Spleen (tissue), 11 donors: ENCODE measurements around the gene PCCA. TPM values are rescaled to one million over a fixed set of nuclear protein-coding genes. Genes with fewer than 3 reads are reported as not detected.
"Not testable (repeated sequence)": the region's sequence is repeated elsewhere in the genome, so short reads cannot be mapped to it uniquely, and the experiment has no call there.

Experiments used
- DNase-seq: peaks from one replicate; pipeline ENCODE4 v3.0.0-alpha.2; 2020
- H3K27ac ChIP-seq, 8 donors: fragments of 200-600 bp; sonication (generic) in 7 of 8; 1 replicate in 4 of 8; 2 replicates in 4 of 8; pipeline versions ENCODE4 v1.5.0 to v1.8.0; 2016 to 2021; ENCODE audit warnings: inconsistent platforms in 4 of 8, mild to moderate bottlenecking in 4 of 8, moderate library complexity in 1 of 8
- H3K27me3 ChIP-seq, 7 donors: fragments of 200-600 bp; sonication (generic) in 6 of 7; replicated peaks in 1 of 7; 1 replicate in 4 of 7; 2 replicates in 3 of 7; pipeline versions ENCODE4 v1.5.0 to v1.8.0; 2016 to 2021; ENCODE audit warnings: inconsistent platforms in 3 of 7, mild to moderate bottlenecking in 1 of 7
- H3K36me3 ChIP-seq, 6 donors: fragments of 200-600 bp; sonication (generic) in 5 of 6; 1 replicate in 4 of 6; 2 replicates in 2 of 6; pipeline versions ENCODE4 v1.5.0 to v1.8.0; 2016 to 2021; ENCODE audit warnings: inconsistent platforms in 2 of 6
- H3K4me1 ChIP-seq, 6 donors: fragments of 200-600 bp; sonication (generic) in 5 of 6; 1 replicate in 3 of 6; 2 replicates in 3 of 6; pipeline versions ENCODE4 v1.5.0 to v1.8.0; 2016 to 2021; ENCODE audit warnings: inconsistent platforms in 3 of 6
- H3K4me3 ChIP-seq, 8 donors: fragments of 200-600 bp; sonication (generic) in 7 of 8; 1 replicate in 4 of 8; 2 replicates in 4 of 8; pipeline versions ENCODE4 v1.5.0 to v1.8.0; 2016 to 2021; ENCODE audit warnings: inconsistent platforms in 4 of 8, mild to moderate bottlenecking in 4 of 8, moderate library complexity in 2 of 8
- H3K9me3 ChIP-seq, 8 donors: fragments of 200-600 bp; sonication (generic) in 7 of 8; 1 replicate in 4 of 8; 2 replicates in 4 of 8; pipeline versions ENCODE4 v1.5.0 to v1.8.0; 2016 to 2021; ENCODE audit warnings: inconsistent platforms in 4 of 8
- CTCF ChIP-seq, 11 experiments: fragments of 200-600 bp in 7 of 11; fragments of 450-650 bp in 4 of 11; sonication (generic) in 4 of 11; IDR thresholded peaks in 8 of 11; conservative IDR thresholded peaks in 3 of 11; 1 replicate in 7 of 11; 2 replicates in 4 of 11; pipeline versions ENCODE4 v1.4.0 to v1.8.0; 2016 to 2021; ENCODE audit warnings: antibody characterized with exemption in 11 of 11, inconsistent platforms in 4 of 11, mild to moderate bottlenecking in 1 of 11
- POLR2A ChIP-seq, 3 donors: fragments of 450-650 bp; IDR thresholded peaks; one replicate each; pipeline ENCODE4 v1.5.1; 2017; ENCODE audit warnings: antibody characterized with exemption in 3 of 3, mild to moderate bottlenecking in 1 of 3
- POLR2AphosphoS5 ChIP-seq, 3 donors: sonication (generic); formaldehyde crosslinking; IDR thresholded peaks; one replicate each; pipeline ENCODE4 v1.5.1; 2017; ENCODE audit warnings: antibody characterized with exemption in 3 of 3
- WGBS, 5 donors: extraction: QIAGEN DNeasy Blood & Tissue Kit in 3 of 5; methylation state at CpG; one replicate each; pipeline versions ENCODE4 v1.1.5 to v1.1.7; 2013 to 2018; 5-methylcytosine and 5-hydroxymethylcytosine counted together
- intact Hi-C: fragments of 100-400 bp; cut with DNase I; formaldehyde crosslinking; loops from one replicate; pipeline ENCODE4 v1.15.0; 2023; ENCODE audit warnings: low total_unique reads
- polyA plus RNA-seq, 3 donors: library from polyadenylated mRNA; stranded (reverse); fragments of 200-250 nt; gene quantifications; one replicate each; pipeline ENCODE4 v1.2.1, GENCODE V29; 2013
- total RNA-seq, 7 donors: library from RNA; depleted of rRNA in 3 of 7; stranded (reverse); fragments of >200 nt in 3 of 7; fragmentation: NEBNext Ultra II Directional in 4 of 7; extraction: Animal tissue kit (Norgen Biotek cat#: 25700) in 4 of 7; gene quantifications; one replicate each; pipeline versions ENCODE4 v1.1.0 to v1.2.1, GENCODE V29; 2016 to 2021
- donor health status: healthy with polysubstance abuse.
- donor health status: DM: no; HTN: no; CAD: no; lungs with moderate emphysema.
- donor health status: DM: no; HTN: no; CAD: no.
- donor health status: Bipolar disorder and iron deficiency.
- donor health status: healthy.
- donor health status: DM: no; HTN: no; CAD: no.
- donor health status: DM: yes; HTN: yes; CAD: no.

Gene PCCA
- total and polyA plus RNA-seq, 10 donors: 9.3 to 54.9 (median 43.9) TPM

- no peak for TF ChIP-seq POLR2AphosphoS5 (IDR thresholded peaks at IDR 0.05)
- no peak for TF ChIP-seq POLR2A (IDR thresholded peaks at IDR 0.05)
- H3K36me3 ChIP-seq: peaks cover 0 to 43% (median 10%) of the 10 kb centered on the region in 6 donors
- H3K27ac ChIP-seq: no peak overlapping the region
- no peak overlapping the region for H3K4me3 ChIP-seq
- DNase-seq: no peak
- H3K27me3 ChIP-seq: no peaks in the 10 kb centered on the region
- peaks cover 3 to 22% (median 16%) of the 10 kb centered on the region in 8 donors for H3K9me3 ChIP-seq
- 93 to 98% (median 95%) methylated on average over 3 of the region's 3 CpGs for WGBS, 5 donors
- intact Hi-C loops: no loop called here
- no peaks in the 10 kb centered on the region for H3K4me1 ChIP-seq
Measured at GRCh38 chr13:100146534-100146933, 57.6 kb downstream of the PCCA start.

- intact Hi-C loops: no loop called here
- H3K9me3 ChIP-seq: peaks cover 3 to 22% (median 16%) of the 10 kb centered on the region in 8 donors
- no peak overlapping the region for H3K27ac ChIP-seq
- no peaks in the 10 kb centered on the region for H3K4me1 ChIP-seq
- TF ChIP-seq POLR2A (IDR thresholded peaks at IDR 0.05) (no peak), CTCF (IDR thresholded peaks at IDR 0.05 in 8 of 11, conservative IDR thresholded peaks at IDR 0.05 in 3 of 11) (no peak), POLR2AphosphoS5 (IDR thresholded peaks at IDR 0.05) (no peak)
- peaks cover 0 to 43% (median 10%) of the 10 kb centered on the region in 6 donors for H3K36me3 ChIP-seq
- H3K4me3 ChIP-seq: no peak overlapping the region
- 87 to 97% (median 95%) methylated on average over 4 of the region's 4 CpGs for WGBS, 5 donors
- H3K27me3 ChIP-seq: no peaks in the 10 kb centered on the region
- no peak for DNase-seq
Measured at GRCh38 chr13:100147825-100148224, 58.9 kb downstream of the PCCA start.

- Histone ChIP-seq H3K36me3 (peaks cover 0 to 43% (median 10%) of the 10 kb centered on the region in 6 donors), H3K27me3 (no peaks in the 10 kb centered on the region), H3K27ac (no peak overlapping the region), H3K4me3 (no peak overlapping the region), H3K4me1 (no peaks in the 10 kb centered on the region), H3K9me3 (peaks cover 3 to 22% (median 16%) of the 10 kb centered on the region in 8 donors)
- no peak for DNase-seq
- TF ChIP-seq POLR2A (IDR thresholded peaks at IDR 0.05) (no peak), POLR2AphosphoS5 (IDR thresholded peaks at IDR 0.05) (no peak), CTCF (IDR thresholded peaks at IDR 0.05 in 8 of 11, conservative IDR thresholded peaks at IDR 0.05 in 3 of 11) (no peak)
- 90 to 96% (median 92%) methylated on average over 4 of the region's 4 CpGs for WGBS, 5 donors
- intact Hi-C loops: no loop called here
Measured at GRCh38 chr13:100148422-100148821, 59.5 kb downstream of the PCCA start.

- 85 to 96% (median 90%) methylated on average over 4 of the region's 4 CpGs for WGBS, 5 donors
- Histone ChIP-seq H3K4me1 (no peaks in the 10 kb centered on the region), H3K27ac (no peak overlapping the region), H3K27me3 (no peaks in the 10 kb centered on the region), H3K36me3 (peaks cover 0 to 43% (median 10%) of the 10 kb centered on the region in 6 donors), H3K4me3 (no peak overlapping the region), H3K9me3 (peaks cover 3 to 22% (median 16%) of the 10 kb centered on the region in 8 donors)
- intact Hi-C loops: no loop called here
- DNase-seq: no peak
- TF ChIP-seq POLR2A (IDR thresholded peaks at IDR 0.05): no peak
- no peak for TF ChIP-seq CTCF (IDR thresholded peaks at IDR 0.05 in 8 of 11, conservative IDR thresholded peaks at IDR 0.05 in 3 of 11)
- TF ChIP-seq POLR2AphosphoS5 (IDR thresholded peaks at IDR 0.05): no peak
Measured at GRCh38 chr13:100149389-100149788, 60.5 kb downstream of the PCCA start.

- DNase-seq, H3K4me1 ChIP-seq, H3K27ac ChIP-seq, intact Hi-C loops, H3K4me3 ChIP-seq, H3K27me3 ChIP-seq: not testable (repeated sequence)
- WGBS, 5 donors: 93 to 99% (median 98%) methylated on average over 16 of the region's 16 CpGs
- H3K9me3 ChIP-seq: peaks cover 3 to 19% (median 16%) of the 10 kb centered on the region in 8 donors
- peaks cover 0 to 44% (median 7%) of the 10 kb centered on the region in 6 donors for H3K36me3 ChIP-seq
Measured at GRCh38 chr13:100150711-100151110, 61.8 kb downstream of the PCCA start.
